H9 (cell line): ENCODE data around the gene PKNOX2. TPM values are rescaled to one million over a fixed set of nuclear protein-coding genes. Genes with fewer than 3 reads are reported as not detected.

Experiments
- DNase-seq: peaks from one replicate; pipeline ENCODE4 v3.0.0-alpha.2; 2017
- H2AFZ ChIP-seq: one replicate; pipeline ENCODE4 v1.6.1; 2013; ENCODE audit warnings: mild to moderate bottlenecking, low read length, control low read depth, moderate library complexity
- H2AK5ac ChIP-seq: 2 replicates; pipeline ENCODE4 v1.6.1; 2013; ENCODE audit warnings: low read length, control low read depth, mixed read lengths; ENCODE audit not compliant: insufficient read length
- H2BK120ac ChIP-seq: one replicate; pipeline ENCODE4 v1.6.1; 2013; ENCODE audit warnings: low read depth, mild to moderate bottlenecking, low read length, control low read depth, inconsistent platforms; ENCODE audit not compliant: poor library complexity, severe bottlenecking
- H2BK12ac ChIP-seq: 2 replicates; pipeline ENCODE4 v1.6.1; 2013; ENCODE audit warnings: low read length, control low read depth, mixed read lengths, low read depth; ENCODE audit not compliant: insufficient read length
- H2BK15ac ChIP-seq: 2 replicates; pipeline ENCODE4 v1.6.1; 2013; ENCODE audit warnings: low read depth, low read length, control low read depth
- H2BK20ac ChIP-seq: one replicate; pipeline ENCODE4 v1.6.1; 2013; ENCODE audit warnings: low read depth, mild to moderate bottlenecking, low read length, control low read depth, inconsistent platforms; ENCODE audit not compliant: poor library complexity, severe bottlenecking
- H2BK5ac ChIP-seq: 2 replicates; pipeline ENCODE4 v1.6.1; 2013; ENCODE audit warnings: low read length, control low read depth, mixed read lengths; ENCODE audit not compliant: insufficient read length
- H3K14ac ChIP-seq: 2 replicates; pipeline ENCODE4 v1.6.1; 2013; ENCODE audit warnings: low read length, control low read depth; ENCODE audit not compliant: insufficient read depth
- H3K18ac ChIP-seq: 2 replicates; pipeline ENCODE4 v1.6.1; 2013; ENCODE audit warnings: low read depth, mild to moderate bottlenecking, mixed read lengths, low read length, control low read depth; ENCODE audit not compliant: insufficient read length
- H3K23ac ChIP-seq: 2 replicates; pipeline ENCODE4 v1.6.1; 2013; ENCODE audit warnings: low read length, control low read depth, mixed read lengths, low read depth; ENCODE audit not compliant: insufficient read length
- H3K23me2 ChIP-seq: 2 replicates; pipeline ENCODE4 v1.6.1; 2013; ENCODE audit warnings: low read depth, mild to moderate bottlenecking, mixed read lengths, low read length, control low read depth; ENCODE audit not compliant: insufficient read length, poor library complexity, severe bottlenecking
- H3K27ac ChIP-seq: 2 replicates; pipeline ENCODE4 v1.5.1; 2013; ENCODE audit warnings: low read length, control low read depth, mixed read lengths, low read depth; ENCODE audit not compliant: insufficient read length
- H3K27me3 ChIP-seq: 2 replicates; pipeline ENCODE4 v1.6.1; 2013; ENCODE audit warnings: low read length, control low read depth, inconsistent platforms; ENCODE audit not compliant: insufficient read depth
- H3K4ac ChIP-seq: 2 replicates; pipeline ENCODE4 v1.6.1; 2013; ENCODE audit warnings: low read depth, mild to moderate bottlenecking, control low read depth, inconsistent platforms, low read length, moderate library complexity
- H3K4me1 ChIP-seq: 2 replicates; pipeline ENCODE4 v1.6.1; 2013; ENCODE audit warnings: low read length, control low read depth, inconsistent platforms; ENCODE audit not compliant: insufficient read depth
- H3K4me2 ChIP-seq: 2 replicates; pipeline ENCODE4 v1.6.1; 2013; ENCODE audit warnings: low read length, control low read depth, mixed read lengths; ENCODE audit not compliant: insufficient read length, insufficient read depth
- H3K56ac ChIP-seq: 2 replicates; pipeline ENCODE4 v1.6.1; 2013; ENCODE audit warnings: low read depth, mild to moderate bottlenecking, mixed read lengths, low read length, control low read depth; ENCODE audit not compliant: insufficient read length
- H3K79me1 ChIP-seq: 2 replicates; pipeline ENCODE4 v1.6.1; 2013; ENCODE audit warnings: low read depth, mild to moderate bottlenecking, moderate library complexity, low read length, control low read depth, inconsistent platforms; ENCODE audit not compliant: insufficient read depth, poor library complexity, severe bottlenecking
- H3K79me2 ChIP-seq: 2 replicates; pipeline ENCODE4 v1.6.1; 2013; ENCODE audit warnings: low read length, control low read depth, inconsistent platforms; ENCODE audit not compliant: insufficient read depth
- H3K9ac ChIP-seq: 2 replicates; pipeline ENCODE4 v1.6.1; 2013; ENCODE audit warnings: low read length, control low read depth, mixed read lengths; ENCODE audit not compliant: insufficient read length; ENCODE audit errors: extremely low read depth
- H3K9me3 ChIP-seq: one replicate; pipeline ENCODE4 v1.6.1; 2013; ENCODE audit warnings: low read depth, low read length, inconsistent platforms; ENCODE audit not compliant: control insufficient read depth
- H3T11ph ChIP-seq: one replicate; pipeline ENCODE4 v1.6.1; 2013; ENCODE audit warnings: mild to moderate bottlenecking, low read length, control low read depth, inconsistent platforms
- H4K20me1 ChIP-seq: one replicate; pipeline ENCODE4 v1.6.1; 2013; ENCODE audit not compliant: control insufficient read depth, insufficient read length, insufficient read depth
- H4K5ac ChIP-seq: 2 replicates; pipeline ENCODE4 v1.6.1; 2013; ENCODE audit warnings: low read depth, mild to moderate bottlenecking, mixed read lengths, low read length, control low read depth; ENCODE audit not compliant: insufficient read length
- H4K8ac ChIP-seq: replicated peaks from 2 replicates; pipeline ENCODE4 v1.6.1; 2013; ENCODE audit warnings: low read length, control low read depth, mixed read lengths, low read depth; ENCODE audit not compliant: insufficient read length
- H4K91ac ChIP-seq: 2 replicates; pipeline ENCODE4 v1.6.1; 2013; ENCODE audit warnings: low read depth, mild to moderate bottlenecking, moderate library complexity, mixed read lengths, low read length, control low read depth; ENCODE audit not compliant: insufficient read length
- H3K27ac Mint-ChIP-seq, 3 experiments: 2 replicates in 2 of 3; 3 replicates in 1 of 3; pipeline ENCODE4 v1.8.0; 2020 to 2021; ENCODE audit warnings: mixed read lengths in 3 of 3, mild to moderate bottlenecking in 1 of 3, moderate library complexity in 1 of 3
- H3K27me3 Mint-ChIP-seq: 2 replicates; pipeline ENCODE4 v1.8.0; 2021; ENCODE audit warnings: low read depth, mild to moderate bottlenecking, moderate library complexity, mixed read lengths
- H3K36me3 Mint-ChIP-seq, 3 experiments: 2 replicates in 2 of 3; 3 replicates in 1 of 3; pipeline ENCODE4 v1.8.0; 2020 to 2021; ENCODE audit warnings: low read depth in 3 of 3, mixed read lengths in 3 of 3; ENCODE audit not compliant: insufficient read depth in 1 of 3
- H3K4me1 Mint-ChIP-seq, 2 experiments: 2 replicates each; pipeline ENCODE4 v1.8.0; 2020; ENCODE audit warnings: mixed read lengths in 2 of 2
- H3K4me3 Mint-ChIP-seq, 2 experiments: 2 replicates in 1 of 2; 3 replicates in 1 of 2; pipeline ENCODE4 v1.8.0; 2020 to 2021; ENCODE audit warnings: mild to moderate bottlenecking in 2 of 2, mixed read lengths in 2 of 2, moderate library complexity in 1 of 2
- H3K9me3 Mint-ChIP-seq, 2 experiments: 2 replicates in 1 of 2; 3 replicates in 1 of 2; pipeline ENCODE4 v1.8.0; 2020; ENCODE audit warnings: mild to moderate bottlenecking in 2 of 2, mixed read lengths in 2 of 2, moderate library complexity in 1 of 2
- WGBS: extraction: QIAGEN DNeasy Blood & Tissue Kit; methylation state at CpG from one replicate; pipeline ENCODE4 v1.1.7; 2013; ENCODE audit warnings: missing lambda C conversion rate, low lambda C conversion rate, mixed read lengths; ENCODE audit not compliant: insufficient read length; ENCODE audit errors: extremely low coverage; 5-methylcytosine and 5-hydroxymethylcytosine counted together
- total RNA-seq: library from RNA; stranded (reverse); gene quantifications from 2 replicates; pipeline ENCODE4 v1.2.1, GENCODE V29; 2021
- TF ChIP-seq, protein P1 (sequence below): fragments of 200-600 bp; sonication (generic); conservative IDR thresholded peaks from 3 replicates; pipeline ENCODE4 v1.8.0; 2021; ENCODE audit warnings: antibody characterized with exemption, mild to moderate bottlenecking

PKNOX2 gene
- total RNA-seq, 1 experiment from 2014 or later = 1.3 TPM

DNA sequence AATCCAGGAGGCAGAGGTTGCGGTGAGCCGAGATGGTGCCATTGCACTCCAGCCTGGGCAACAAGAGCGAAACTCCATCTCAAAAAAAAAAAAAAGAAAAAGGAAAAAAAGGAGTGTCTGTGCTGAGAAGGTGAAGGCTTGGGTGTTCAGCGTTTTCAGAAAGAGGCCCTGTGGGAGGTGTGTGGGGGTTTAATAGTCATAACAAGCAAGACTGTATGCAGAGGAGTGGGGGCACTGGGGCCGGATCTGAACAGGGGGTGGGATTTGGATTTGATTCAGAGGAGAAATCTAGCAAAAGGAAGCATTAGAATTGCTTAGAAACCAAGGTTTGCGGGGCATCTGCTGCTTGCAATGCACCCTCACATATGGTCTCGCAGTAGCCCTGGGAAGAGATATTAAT, 195.5 kb downstream of the PKNOX2 start:
- Histone ChIP-seq H4K8ac (no peak overlapping the region), H3K23ac (no peak overlapping the region), H2BK15ac (no peak overlapping the region), H2AK5ac (no peak overlapping the region), H2AFZ (no peak overlapping the region), H3K27me3 (no peaks in the 10 kb centered on the region), H3K9me3 (no peaks in the 10 kb centered on the region), H3K18ac (no peak overlapping the region), H3K27ac (no peak overlapping the region), H3K23me2 (no peaks in the 10 kb centered on the region), H3T11ph (no peak overlapping the region), H3K14ac (no peak overlapping the region), H4K91ac (no peak overlapping the region), H3K9ac (no peak overlapping the region), H4K5ac (no peak overlapping the region), H3K56ac (no peak overlapping the region), H2BK20ac (no peak overlapping the region), H3K4me1 (no peaks in the 10 kb centered on the region; the same call in 1 of the 2 replicates), H3K4me2 (no peak overlapping the region), H3K79me1 (no peaks in the 10 kb centered on the region), H2BK12ac (no peak overlapping the region), H2BK5ac (no peak overlapping the region), H3K4ac (no peak overlapping the region), H3K79me2 (no peaks in the 10 kb centered on the region), H2BK120ac (no peak overlapping the region), H4K20me1 (no peaks in the 10 kb centered on the region)
- Mint-ChIP-seq H3K9me3 (no peaks in the 10 kb centered on the region; a peak in 1 of 5 replicates), H3K4me3 (no peak overlapping the region), H3K27me3 (no peaks in the 10 kb centered on the region; the same call in none of the 2 replicates), H3K4me1 (peaks cover 21 to 28% of the 10 kb centered on the region in 2 experiments), H3K27ac (no peak overlapping the region; a peak in 1 of 7 replicates), H3K36me3 (no peaks in the 10 kb centered on the region)
- no peak for DNase-seq
- WGBS = no CpG with 5 or more reads among the region's 7 CpGs
- TF ChIP-seq, protein P1, sequence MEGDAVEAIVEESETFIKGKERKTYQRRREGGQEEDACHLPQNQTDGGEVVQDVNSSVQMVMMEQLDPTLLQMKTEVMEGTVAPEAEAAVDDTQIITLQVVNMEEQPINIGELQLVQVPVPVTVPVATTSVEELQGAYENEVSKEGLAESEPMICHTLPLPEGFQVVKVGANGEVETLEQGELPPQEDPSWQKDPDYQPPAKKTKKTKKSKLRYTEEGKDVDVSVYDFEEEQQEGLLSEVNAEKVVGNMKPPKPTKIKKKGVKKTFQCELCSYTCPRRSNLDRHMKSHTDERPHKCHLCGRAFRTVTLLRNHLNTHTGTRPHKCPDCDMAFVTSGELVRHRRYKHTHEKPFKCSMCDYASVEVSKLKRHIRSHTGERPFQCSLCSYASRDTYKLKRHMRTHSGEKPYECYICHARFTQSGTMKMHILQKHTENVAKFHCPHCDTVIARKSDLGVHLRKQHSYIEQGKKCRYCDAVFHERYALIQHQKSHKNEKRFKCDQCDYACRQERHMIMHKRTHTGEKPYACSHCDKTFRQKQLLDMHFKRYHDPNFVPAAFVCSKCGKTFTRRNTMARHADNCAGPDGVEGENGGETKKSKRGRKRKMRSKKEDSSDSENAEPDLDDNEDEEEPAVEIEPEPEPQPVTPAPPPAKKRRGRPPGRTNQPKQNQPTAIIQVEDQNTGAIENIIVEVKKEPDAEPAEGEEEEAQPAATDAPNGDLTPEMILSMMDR = no peak
